22Rv1 (cell line): ENCODE results near the gene SIGLEC15.
A peak's percentile ranks its signal among the peaks of the same experiment; 100 is the strongest.
"Not testable (repeated sequence)": the region's sequence is repeated elsewhere in the genome, so short reads cannot be mapped to it uniquely, and the experiment has no call there.

Experiments used
- H3K27ac ChIP-seq: fragments of 450-650 bp; 2 replicates; pipeline ENCODE4 v1.5.1; 2017
- ZFX ChIP-seq: fragments of 450-650 bp; IDR thresholded peaks from 2 replicates; pipeline ENCODE4 v1.6.1; 2017; ENCODE audit warnings: antibody characterized with exemption, borderline replicate concordance
- TF ChIP-seq, protein P1 (sequence below): fragments of 450-650 bp; IDR thresholded peaks from 2 replicates; pipeline ENCODE4 v1.5.1; 2017; ENCODE audit warnings: mild to moderate bottlenecking

SIGLEC15 gene

DNA sequence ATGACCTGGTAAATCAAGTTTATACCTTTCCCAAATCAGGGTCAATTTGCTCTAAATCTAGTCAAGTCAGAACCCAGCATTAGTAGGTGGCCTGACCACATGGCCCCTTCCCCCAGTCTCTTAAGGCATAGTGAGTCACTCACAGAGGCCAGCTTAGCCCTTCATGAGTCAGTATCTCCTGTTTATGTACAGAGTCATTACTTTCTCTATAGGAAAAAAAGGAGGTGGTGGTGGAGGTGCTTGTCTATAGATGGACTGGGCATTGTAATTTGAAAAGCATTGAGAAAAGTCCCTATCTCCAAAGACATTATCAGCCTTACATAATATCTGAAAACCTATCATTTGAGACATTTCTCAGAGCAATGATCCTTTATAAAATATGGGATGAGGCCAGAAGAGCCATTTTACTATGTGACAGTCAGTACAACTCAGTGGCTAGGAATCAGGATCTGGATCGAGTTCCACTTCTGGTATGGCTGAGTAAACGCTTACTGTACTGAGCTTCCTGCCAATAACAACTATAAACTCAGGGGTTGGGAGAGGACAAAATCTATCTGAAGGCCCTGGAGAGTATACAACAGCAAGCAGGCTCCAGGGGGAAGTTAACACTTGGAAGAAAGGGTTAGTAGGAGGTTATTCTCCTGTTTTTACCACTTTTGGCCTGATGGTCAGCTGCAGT lies 22.5 kb upstream of the SIGLEC15 start:
- H3K27ac ChIP-seq, result no peak overlapping the region
- no peak for TF ChIP-seq ZFX
- TF ChIP-seq, protein P1, sequence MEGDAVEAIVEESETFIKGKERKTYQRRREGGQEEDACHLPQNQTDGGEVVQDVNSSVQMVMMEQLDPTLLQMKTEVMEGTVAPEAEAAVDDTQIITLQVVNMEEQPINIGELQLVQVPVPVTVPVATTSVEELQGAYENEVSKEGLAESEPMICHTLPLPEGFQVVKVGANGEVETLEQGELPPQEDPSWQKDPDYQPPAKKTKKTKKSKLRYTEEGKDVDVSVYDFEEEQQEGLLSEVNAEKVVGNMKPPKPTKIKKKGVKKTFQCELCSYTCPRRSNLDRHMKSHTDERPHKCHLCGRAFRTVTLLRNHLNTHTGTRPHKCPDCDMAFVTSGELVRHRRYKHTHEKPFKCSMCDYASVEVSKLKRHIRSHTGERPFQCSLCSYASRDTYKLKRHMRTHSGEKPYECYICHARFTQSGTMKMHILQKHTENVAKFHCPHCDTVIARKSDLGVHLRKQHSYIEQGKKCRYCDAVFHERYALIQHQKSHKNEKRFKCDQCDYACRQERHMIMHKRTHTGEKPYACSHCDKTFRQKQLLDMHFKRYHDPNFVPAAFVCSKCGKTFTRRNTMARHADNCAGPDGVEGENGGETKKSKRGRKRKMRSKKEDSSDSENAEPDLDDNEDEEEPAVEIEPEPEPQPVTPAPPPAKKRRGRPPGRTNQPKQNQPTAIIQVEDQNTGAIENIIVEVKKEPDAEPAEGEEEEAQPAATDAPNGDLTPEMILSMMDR, result no peak

DNA sequence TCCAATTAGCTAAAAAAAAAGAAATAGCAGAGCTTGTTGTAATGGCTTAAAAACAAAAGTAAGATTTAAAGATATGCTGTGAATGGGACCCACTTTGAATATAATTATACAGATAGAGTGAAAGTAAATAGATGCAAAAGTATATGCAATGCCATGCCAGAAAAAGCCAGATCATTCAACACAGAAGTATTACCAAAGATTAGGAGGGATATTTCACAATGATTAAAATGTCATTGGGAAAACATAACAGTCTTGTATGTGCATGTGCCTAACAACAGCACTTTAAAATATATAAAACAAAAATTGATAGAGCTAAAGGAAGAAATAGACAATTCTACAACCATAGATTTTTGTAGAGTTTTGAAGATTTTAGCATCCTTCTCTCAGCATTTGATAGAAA lies 19.9 kb upstream of the SIGLEC15 start:
- no peak for TF ChIP-seq ZFX
- TF ChIP-seq, protein P1, result no peak
- H3K27ac ChIP-seq, result no peak overlapping the region

DNA sequence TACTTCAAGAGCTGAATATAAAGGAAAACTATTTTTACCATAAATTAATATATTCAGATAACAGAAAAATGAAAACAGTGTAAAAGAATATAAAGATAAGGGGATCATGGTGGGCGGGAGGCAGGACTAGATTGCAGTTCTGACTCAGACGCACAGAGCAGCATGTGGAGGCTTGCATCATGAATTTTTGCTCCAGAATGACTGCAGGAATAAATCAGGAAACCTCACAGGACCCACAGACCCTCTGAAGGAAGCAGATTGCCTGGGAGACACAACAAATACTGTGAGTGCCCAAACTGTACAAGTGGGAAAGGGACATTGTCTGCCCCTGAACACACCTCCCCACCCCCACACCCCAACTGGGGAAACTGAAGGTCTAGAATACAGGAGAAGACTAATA lies 19.2 kb upstream of the SIGLEC15 start:
- TF ChIP-seq ZFX, result no peak
- TF ChIP-seq, protein P1, result no peak
- no peak overlapping the region for H3K27ac ChIP-seq

DNA sequence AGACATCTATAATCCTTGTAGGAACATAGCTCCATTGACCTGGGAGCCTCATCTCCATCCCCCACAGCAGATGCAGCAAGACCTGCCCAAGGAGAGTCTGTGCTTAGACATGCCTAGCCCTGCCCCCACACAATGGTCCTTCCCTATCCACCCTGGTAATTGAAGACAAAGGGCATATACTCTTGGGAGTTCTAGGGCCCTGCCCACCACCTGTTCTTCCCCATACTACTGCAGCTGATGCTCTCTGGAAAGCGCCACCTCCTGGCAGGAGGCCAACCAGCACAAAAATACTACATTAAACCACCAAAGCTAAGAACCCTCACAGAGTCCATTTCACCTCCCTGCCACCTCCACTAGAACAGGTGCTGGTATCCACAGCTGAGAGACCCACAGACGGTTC lies 18.3 kb upstream of the SIGLEC15 start:
- TF ChIP-seq, protein P1, result peak; percentile 47
- not testable (repeated sequence) for H3K27ac ChIP-seq

DNA sequence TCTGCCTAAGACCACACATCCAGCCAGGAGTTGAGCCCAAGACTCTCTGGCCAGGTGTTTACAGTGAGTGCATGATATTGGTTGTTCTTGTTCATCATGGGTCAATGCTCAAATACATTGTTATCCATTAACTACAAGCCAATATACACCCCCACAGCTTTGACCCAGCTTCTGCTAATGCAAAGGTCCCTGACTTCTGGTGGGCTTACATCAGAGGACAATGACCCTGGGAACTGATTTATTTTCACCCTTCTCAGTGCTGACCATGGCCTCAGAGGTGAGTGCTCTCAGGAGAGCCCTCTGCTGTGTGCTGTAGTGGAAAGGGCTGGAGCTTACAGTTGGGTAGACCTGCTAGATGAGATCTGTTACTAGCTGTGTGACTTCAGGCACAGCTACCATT lies 10.7 kb upstream of the SIGLEC15 start:
- not testable (repeated sequence) for H3K27ac ChIP-seq

DNA sequence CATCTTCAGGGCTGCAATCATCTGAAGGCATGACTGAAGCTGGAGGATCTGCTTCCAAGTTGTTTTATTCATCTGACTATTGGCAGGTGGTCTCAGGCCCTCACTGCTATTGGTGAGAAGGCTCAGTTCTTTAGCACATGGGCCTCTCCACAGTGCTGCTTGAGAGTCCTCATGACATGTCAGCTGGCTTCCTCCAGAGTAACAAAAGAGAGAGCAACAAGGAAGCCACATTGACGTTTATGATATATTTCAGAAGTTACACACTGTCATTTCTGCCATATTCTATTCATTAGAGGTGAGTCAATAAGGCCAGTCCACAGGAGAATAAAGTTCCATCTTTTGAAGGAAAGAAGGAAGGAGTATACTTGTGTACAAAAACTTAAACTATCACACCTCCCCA lies 7.9 kb upstream of the SIGLEC15 start:
- H3K27ac ChIP-seq, result no peak overlapping the region
- no peak for TF ChIP-seq ZFX
- TF ChIP-seq, protein P1, result no peak

DNA sequence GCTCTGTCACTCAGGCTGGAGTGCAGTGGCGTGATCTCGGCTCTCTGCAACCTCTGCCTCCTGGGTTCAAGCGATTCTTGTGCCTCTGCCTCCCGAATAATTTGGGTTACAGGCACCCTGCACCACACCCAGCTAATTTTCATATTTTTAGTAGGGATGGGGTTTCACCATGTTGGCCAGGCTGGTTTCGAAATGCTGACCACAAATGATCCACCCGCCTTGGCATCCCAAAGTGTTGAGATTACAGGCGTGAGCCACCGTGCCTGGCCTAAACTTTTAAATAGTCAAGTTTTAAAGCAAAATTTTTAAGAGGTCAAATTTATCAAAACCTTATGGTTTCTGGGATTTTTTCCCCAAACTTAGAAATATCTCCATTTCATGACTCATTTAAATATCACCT lies 6.7 kb upstream of the SIGLEC15 start:
- H3K27ac ChIP-seq, result not testable (repeated sequence)

DNA sequence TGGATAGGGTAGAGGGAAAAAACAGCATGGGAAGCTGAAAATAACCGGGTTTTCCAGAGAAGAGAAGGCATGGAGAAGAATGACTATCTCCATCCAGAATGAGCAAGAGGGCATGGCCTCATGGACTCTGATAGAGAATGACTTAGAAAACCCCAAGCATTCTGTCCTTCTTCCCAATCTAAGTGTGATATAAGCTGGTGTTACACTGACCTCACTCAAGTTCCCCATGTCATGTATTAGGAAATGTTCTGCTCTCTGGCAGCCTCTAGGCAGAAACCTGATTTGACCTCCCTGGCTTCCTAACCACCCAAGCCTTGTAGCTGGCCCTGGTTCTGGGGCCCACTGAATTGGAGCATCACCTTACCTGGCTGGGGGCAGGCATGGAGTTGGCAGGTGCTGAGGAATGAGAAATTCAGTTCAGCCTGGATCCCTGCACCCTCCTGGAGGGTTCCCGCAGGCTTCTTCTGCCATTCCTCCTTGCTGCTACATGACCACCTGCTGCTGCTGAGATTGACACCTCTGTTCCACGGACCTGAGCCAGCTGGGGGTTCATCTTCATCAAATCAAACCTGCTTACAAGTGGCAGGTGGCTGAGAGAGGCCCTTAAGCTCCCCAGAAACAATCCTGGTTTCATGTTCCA lies 5.2 kb upstream of the SIGLEC15 start:
- no peak overlapping the region for H3K27ac ChIP-seq
- TF ChIP-seq ZFX, result no peak
- TF ChIP-seq, protein P1, result no peak
